COR-L47 (cell line): ENCODE measurements around the gene CPSF7.

Experiments used
- DNase-seq: peaks from one replicate; lab custom pipeline; 2025; lab: John Stamatoyannopoulos, UW

CPSF7 gene

GRCh38 chr11:61354208-61354607 lies 75.6 kb downstream of the CPSF7 start:
- no peak for DNase-seq

- no peak for DNase-seq
Measured at GRCh38 chr11:61353131-61354067, 76.4 kb downstream of the CPSF7 start.
